Measurements from ENCODE around the gene DOP1B. TPM values are rescaled to one million over a fixed set of nuclear protein-coding genes. Genes with fewer than 3 reads are reported as not detected.

The DOP1B gene
- total RNA-seq, 6 donors from 2014 or later: 13.7 to 78.6 (median 23.0) TPM

DNA sequence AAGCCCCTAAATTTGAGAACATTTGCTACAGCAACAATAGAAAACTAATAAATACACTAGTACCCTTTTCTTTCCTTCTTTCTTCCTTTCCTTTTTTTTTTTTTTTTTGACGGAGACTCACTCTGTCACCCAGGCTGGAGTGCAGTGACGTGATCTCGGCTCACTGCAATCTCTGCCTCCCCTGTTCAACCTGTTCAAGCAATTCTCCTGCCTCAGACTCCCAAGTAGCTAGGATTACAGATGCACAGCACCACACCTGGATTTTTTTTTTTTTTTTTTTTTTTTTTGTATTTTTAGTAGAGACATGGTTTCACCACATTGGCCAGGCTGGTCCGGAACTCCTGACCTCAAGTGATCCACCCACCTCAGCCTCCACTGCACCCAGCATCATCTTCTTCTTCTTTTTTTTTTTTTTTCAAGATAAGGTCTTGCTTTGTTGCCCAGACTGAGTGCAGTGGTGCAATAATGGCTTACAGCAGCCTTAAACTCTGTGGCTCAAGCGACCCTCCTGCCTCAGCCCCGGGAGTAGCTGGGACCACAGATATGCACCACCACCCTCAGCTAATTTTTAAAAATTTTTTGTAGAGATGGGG, 41.4 kb upstream of the DOP1B start:
- Histone ChIP-seq H3K9me3 (no peaks in the 10 kb centered on the region), H3K4me3 (no peak overlapping the region), H3K4me1 (peaks cover 0 to 24% (median 12%) of the 10 kb centered on the region in 4 donors), H3K27ac (no peak overlapping the region), H3K36me3 (no peaks in the 10 kb centered on the region), H3K27me3 (no peaks in the 10 kb centered on the region)
- ATAC-seq (ENCODE audit: low FRiP score in 2 of 2) (no peak), DNase-seq (no peak)
- TF ChIP-seq, protein P1, sequence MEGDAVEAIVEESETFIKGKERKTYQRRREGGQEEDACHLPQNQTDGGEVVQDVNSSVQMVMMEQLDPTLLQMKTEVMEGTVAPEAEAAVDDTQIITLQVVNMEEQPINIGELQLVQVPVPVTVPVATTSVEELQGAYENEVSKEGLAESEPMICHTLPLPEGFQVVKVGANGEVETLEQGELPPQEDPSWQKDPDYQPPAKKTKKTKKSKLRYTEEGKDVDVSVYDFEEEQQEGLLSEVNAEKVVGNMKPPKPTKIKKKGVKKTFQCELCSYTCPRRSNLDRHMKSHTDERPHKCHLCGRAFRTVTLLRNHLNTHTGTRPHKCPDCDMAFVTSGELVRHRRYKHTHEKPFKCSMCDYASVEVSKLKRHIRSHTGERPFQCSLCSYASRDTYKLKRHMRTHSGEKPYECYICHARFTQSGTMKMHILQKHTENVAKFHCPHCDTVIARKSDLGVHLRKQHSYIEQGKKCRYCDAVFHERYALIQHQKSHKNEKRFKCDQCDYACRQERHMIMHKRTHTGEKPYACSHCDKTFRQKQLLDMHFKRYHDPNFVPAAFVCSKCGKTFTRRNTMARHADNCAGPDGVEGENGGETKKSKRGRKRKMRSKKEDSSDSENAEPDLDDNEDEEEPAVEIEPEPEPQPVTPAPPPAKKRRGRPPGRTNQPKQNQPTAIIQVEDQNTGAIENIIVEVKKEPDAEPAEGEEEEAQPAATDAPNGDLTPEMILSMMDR (IDR thresholded peaks at IDR 0.05): no peak
- TF ChIP-seq POLR2A (IDR thresholded peaks at IDR 0.05) (no peak), POLR2AphosphoS5 (IDR thresholded peaks at IDR 0.05) (no peak), EP300 (IDR thresholded peaks at IDR 0.05) (no peak)
- 76 to 80% methylated on average over 6 of the region's 6 CpGs for WGBS, 2 donors

DNA sequence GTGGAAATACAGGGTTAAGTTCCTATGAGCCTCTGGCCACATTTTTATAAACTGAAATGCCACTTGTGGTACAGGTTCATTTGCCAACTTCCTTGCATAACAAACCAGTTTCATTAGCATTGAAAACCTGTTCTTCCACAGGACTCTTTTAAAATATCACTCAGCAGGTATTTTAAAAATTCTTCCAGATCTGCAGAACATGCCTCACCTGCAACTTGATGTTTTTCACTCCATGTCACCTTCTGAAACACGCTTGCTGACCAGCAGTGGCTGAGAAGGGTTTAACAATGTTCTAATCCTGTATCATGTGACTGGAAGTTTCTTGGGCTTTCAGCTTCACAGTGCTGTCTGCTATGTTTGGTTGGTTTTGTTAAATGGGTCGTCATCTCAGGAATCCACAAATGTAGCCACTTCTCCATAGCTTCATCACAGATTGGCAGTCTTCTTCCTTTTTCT, 39.3 kb upstream of the DOP1B start:
- Histone ChIP-seq H3K27me3 (no peaks in the 10 kb centered on the region), H3K27ac (peak overlapping the region in 3 of 4 donors; percentile 40 to 60 (median 59)), H3K36me3 (no peaks in the 10 kb centered on the region), H3K4me3 (no peak overlapping the region), H3K9me3 (no peaks in the 10 kb centered on the region), H3K4me1 (peaks cover 0 to 24% (median 12%) of the 10 kb centered on the region in 4 donors)
- ATAC-seq (ENCODE audit: low FRiP score in 2 of 2): no peak
- 54 to 65% methylated on average over 2 of the region's 2 CpGs for WGBS, 2 donors
- DNase-seq: no peak
- TF ChIP-seq POLR2A (IDR thresholded peaks at IDR 0.05) (no peak), EP300 (IDR thresholded peaks at IDR 0.05) (no peak), POLR2AphosphoS5 (IDR thresholded peaks at IDR 0.05) (no peak)
- TF ChIP-seq, protein P1 (IDR thresholded peaks at IDR 0.05): no peak

- DNase-seq: no peak
- H3K4me3 ChIP-seq: no peak overlapping the region
- no peak for TF ChIP-seq POLR2A (IDR thresholded peaks at IDR 0.05)
- TF ChIP-seq POLR2AphosphoS5 (IDR thresholded peaks at IDR 0.05): no peak
- TF ChIP-seq, protein P1 (IDR thresholded peaks at IDR 0.05): no peak
- TF ChIP-seq EP300 (IDR thresholded peaks at IDR 0.05): no peak
- H3K9me3 ChIP-seq: no peaks in the 10 kb centered on the region
- H3K27ac ChIP-seq: peak overlapping the region in 3 of 4 donors; percentile 0 to 54 (median 4)
- ATAC-seq (ENCODE audit: low FRiP score in 2 of 2): peak; percentile 38 to 60
- H3K36me3 ChIP-seq: no peaks in the 10 kb centered on the region
- no peaks in the 10 kb centered on the region for H3K27me3 ChIP-seq
- H3K4me1 ChIP-seq: peaks cover 0 to 7% (median 3%) of the 10 kb centered on the region in 4 donors
- WGBS, 2 donors: 68 to 83% methylated on average over 6 to 7 of the region's 7 CpGs
Observed at GRCh38 chr21:36120304-36120888, 36.2 kb upstream of the DOP1B start.

GRCh38 chr21:36122977-36123376, 33.6 kb upstream of the DOP1B start:
- 49 to 63% methylated on average over 3 to 4 of the region's 4 CpGs for WGBS, 2 donors
- H3K4me1 ChIP-seq: peaks cover 0 to 18% (median 13%) of the 10 kb centered on the region in 4 donors
- no peak overlapping the region for H3K27ac ChIP-seq
- ATAC-seq (ENCODE audit: low FRiP score in 2 of 2) (no peak), DNase-seq (no peak)
- H3K9me3 ChIP-seq: no peaks in the 10 kb centered on the region
- TF ChIP-seq EP300 (IDR thresholded peaks at IDR 0.05): no peak
- TF ChIP-seq, protein P1 (IDR thresholded peaks at IDR 0.05): peak in 2 of 6 experiments; percentile 24 to 32
- H3K4me3 ChIP-seq: no peak overlapping the region
- H3K27me3 ChIP-seq: no peaks in the 10 kb centered on the region
- H3K36me3 ChIP-seq: no peaks in the 10 kb centered on the region
